Activated CD8-positive, alpha-beta memory T cell treated with anti-CD3 and anti-CD28 coated beads for 1 hour (primary cell): ENCODE data around the gene GALNS.

Experiments used
- DNase-seq, 2 donors: peaks; one replicate each; pipeline ENCODE4 v3.0.0-alpha.2; 2020; ENCODE audit warnings: low read depth in 1 of 2; ENCODE audit errors: extremely low read depth in 1 of 2

GALNS gene

GRCh38 chr16:88877564-88878289, 21.0 kb upstream of the GALNS start:
- no peak for DNase-seq

GRCh38 chr16:88876942-88877526, 20.3 kb upstream of the GALNS start:
- no peak for DNase-seq

GRCh38 chr16:88875703-88876234, 19.0 kb upstream of the GALNS start:
- DNase-seq = no peak

- no peak for DNase-seq
These were observed 18.3 kb upstream of the GALNS start for GRCh38 chr16:88874938-88875599.

- no peak for DNase-seq
These were observed 16.0 kb upstream of the GALNS start for GRCh38 chr16:88872650-88873331.

- DNase-seq = no peak
These were observed 15.1 kb upstream of the GALNS start for GRCh38 chr16:88871730-88872416.

GRCh38 chr16:88871349-88871702, 14.6 kb upstream of the GALNS start:
- no peak for DNase-seq

GRCh38 chr16:88870608-88871348, 14.0 kb upstream of the GALNS start:
- DNase-seq = no peak

GRCh38 chr16:88869673-88869980, 12.9 kb upstream of the GALNS start:
- no peak for DNase-seq

- no peak for DNase-seq
These were observed 12.4 kb upstream of the GALNS start for GRCh38 chr16:88868974-88869672.

GRCh38 chr16:88867581-88868246, 11.0 kb upstream of the GALNS start:
- no peak for DNase-seq

GRCh38 chr16:88866151-88866920, 9.6 kb upstream of the GALNS start, which contains the start of gene PABPN1L:
TSS of gene PABPN1L (minus strand) at chr16:88866660. CDS start at chr16:88866606, 54 bp downstream.
- DNase-seq = no peak

GRCh38 chr16:88865742-88866141, 9.0 kb upstream of the GALNS start:
- no peak for DNase-seq

- DNase-seq = no peak
These were observed 8.6 kb upstream of the GALNS start for GRCh38 chr16:88865310-88865709.

- DNase-seq = no peak
These were observed 7.8 kb upstream of the GALNS start for GRCh38 chr16:88864521-88864920.

GRCh38 chr16:88864099-88864498, 7.4 kb upstream of the GALNS start:
- no peak for DNase-seq

- no peak for DNase-seq
These were observed 6.7 kb upstream of the GALNS start for GRCh38 chr16:88863426-88863825.

GRCh38 chr16:88862968-88863367, 6.2 kb upstream of the GALNS start:
- no peak for DNase-seq
